GM21526 (cell line): ENCODE data around the gene RXYLT1.
"Not testable (repeated sequence)": the region's sequence is repeated elsewhere in the genome, so short reads cannot be mapped to it uniquely, and the experiment has no call there.

Experiments used
- ATAC-seq: cut with Tn5 transposase; IDR thresholded peaks from one replicate; pipeline ENCODE4 v1.9.1; 2021; ENCODE audit warnings: moderate library complexity; ENCODE audit not compliant: unreplicated experiment, low FRiP score

Gene RXYLT1

GRCh38 chr12:63779498-63780481 lies at the start of gene RXYLT1:
Gene RXYLT1, plus strand, starts transcription at chr12:63779909. Its CDS starts 52 bp downstream, at chr12:63779961.
- ATAC-seq: peak; percentile 97

DNA sequence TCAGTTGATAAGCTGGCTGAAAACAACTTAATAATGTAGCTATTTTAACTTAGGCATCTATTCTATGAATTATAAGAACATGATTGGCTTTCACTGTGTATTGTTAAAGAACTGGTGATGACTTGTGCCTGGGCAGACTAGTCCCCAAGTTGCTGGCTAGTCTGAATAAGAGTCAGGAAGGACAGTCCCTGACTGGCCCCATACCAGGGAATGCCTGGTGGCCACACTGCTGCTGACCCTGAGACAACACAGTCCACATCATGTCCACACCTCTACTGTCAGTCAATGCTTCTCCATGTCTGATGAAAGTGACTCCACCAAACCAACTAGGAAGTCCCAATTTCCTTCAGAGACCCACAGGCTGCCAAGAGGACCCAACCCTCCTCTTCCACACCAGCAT lies 46.9 kb upstream of the RXYLT1 start:
- not testable (repeated sequence) for ATAC-seq

GRCh38 chr12:63733585-63733984 lies 46.1 kb upstream of the RXYLT1 start:
- ATAC-seq: not testable (repeated sequence)

DNA sequence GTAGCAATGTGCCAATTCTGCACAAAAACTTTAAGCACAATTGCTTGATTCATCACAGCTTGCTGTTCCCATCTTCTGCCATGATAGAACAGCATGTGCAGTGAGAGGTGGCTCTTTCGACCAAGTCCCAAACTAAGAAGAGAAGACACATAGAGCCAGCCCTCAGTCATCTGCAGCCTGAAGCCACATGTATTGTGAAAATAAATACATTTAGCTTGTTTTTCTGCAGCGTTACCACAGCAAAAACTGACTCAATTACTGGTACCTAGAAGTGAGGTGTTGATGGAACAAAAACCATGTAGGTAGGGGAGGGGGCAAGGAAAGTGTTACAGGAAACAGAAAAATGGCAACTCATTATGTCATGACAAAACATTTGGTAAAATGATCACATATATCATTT lies 39.2 kb upstream of the RXYLT1 start:
- not testable (repeated sequence) for ATAC-seq

- not testable (repeated sequence) for ATAC-seq
Measured at GRCh38 chr12:63741431-63741830, 38.3 kb upstream of the RXYLT1 start.

GRCh38 chr12:63744110-63744509 lies 35.6 kb upstream of the RXYLT1 start:
- ATAC-seq: not testable (repeated sequence)

DNA sequence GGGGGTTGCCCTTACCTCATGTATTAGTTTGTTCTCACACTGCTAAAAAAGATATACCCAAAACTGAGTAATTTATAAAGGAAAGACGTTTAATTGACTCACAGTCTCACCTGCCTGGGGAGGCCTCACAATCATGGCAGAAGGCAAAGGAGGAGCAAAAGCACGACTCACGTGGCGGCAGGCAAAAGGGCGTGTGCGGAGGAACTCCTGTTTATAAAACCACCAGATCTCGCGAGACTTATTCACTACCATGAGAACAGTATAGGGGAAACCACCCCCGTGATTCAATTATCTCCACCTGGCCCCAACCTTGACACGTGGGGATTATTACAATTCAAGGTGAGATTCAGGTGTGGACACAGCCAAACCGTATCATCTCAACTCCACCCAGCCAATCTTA lies 33.2 kb upstream of the RXYLT1 start:
- ATAC-seq: not testable (repeated sequence)

- not testable (repeated sequence) for ATAC-seq
Measured at GRCh38 chr12:63747136-63747535, 32.6 kb upstream of the RXYLT1 start.

GRCh38 chr12:63747553-63747952 lies 32.2 kb upstream of the RXYLT1 start:
- ATAC-seq: no peak

DNA sequence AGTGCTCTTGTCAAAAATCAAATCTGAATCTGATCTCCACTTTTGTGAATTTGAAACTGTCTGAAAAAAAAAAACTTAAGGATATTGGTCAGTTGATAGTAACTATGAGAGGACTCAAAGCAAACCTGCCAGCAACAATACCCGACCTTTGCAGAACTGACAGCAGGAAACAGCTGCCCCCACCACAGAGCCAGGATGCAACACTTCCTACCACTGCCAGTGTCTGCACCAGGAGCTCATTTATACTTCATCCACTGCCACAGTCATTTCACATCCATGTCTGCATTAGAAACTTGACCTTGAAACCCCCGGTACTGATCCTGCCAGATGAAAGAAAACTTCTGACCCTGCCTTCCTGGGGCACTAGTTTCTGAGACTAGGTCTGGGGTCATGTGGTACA lies 27.4 kb upstream of the RXYLT1 start:
- no peak for ATAC-seq

GRCh38 chr12:63752841-63753240 lies 26.9 kb upstream of the RXYLT1 start:
- no peak for ATAC-seq

DNA sequence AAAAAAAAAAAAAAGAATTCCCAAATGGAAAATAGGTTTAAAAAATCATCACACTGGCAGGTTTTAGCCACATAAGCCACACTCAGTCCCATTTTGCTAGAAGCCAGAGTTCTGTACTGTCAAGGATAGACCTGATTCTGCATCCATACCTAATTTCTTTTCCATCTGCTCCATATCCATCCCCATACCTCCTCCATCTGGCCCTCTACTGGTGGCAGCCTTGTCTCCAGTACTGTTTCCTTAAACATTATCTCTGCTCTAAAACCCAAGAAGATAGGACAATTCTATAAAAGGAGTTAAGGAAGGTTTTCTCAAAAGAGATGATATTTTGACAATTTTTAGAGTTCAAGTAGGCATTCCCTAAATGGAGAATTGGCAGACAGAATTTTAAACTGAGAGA lies 26.0 kb upstream of the RXYLT1 start:
- no peak for ATAC-seq

GRCh38 chr12:63764481-63764880 lies 15.2 kb upstream of the RXYLT1 start:
- ATAC-seq: no peak

GRCh38 chr12:63766498-63766897 lies 13.2 kb upstream of the RXYLT1 start:
- no peak for ATAC-seq

GRCh38 chr12:63770375-63770774 lies 9.3 kb upstream of the RXYLT1 start:
- ATAC-seq: no peak

GRCh38 chr12:63777340-63777739 lies 2.4 kb upstream of the RXYLT1 start:
- no peak for ATAC-seq

DNA sequence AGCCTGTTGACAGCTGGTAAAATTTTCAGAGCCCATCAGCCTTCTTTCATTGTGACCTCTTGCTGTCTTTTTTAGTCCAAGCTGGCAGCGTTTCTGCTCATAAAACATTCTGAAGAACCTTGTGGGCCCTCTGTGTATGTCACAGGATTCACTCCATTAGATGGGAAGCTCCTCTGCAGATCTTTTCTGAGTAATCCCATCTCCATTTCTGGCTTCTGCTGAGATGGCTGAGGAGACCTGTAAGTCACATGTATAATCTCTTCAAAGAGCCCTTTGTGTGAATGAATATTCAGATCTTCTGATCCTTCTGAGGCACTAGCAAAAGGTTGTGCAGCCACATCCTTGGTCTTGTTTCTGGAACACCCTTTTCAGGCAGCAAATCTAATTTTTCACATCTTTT lies 2.8 kb downstream of the RXYLT1 start:
- no peak for ATAC-seq

GRCh38 chr12:63787306-63787705 lies 7.6 kb downstream of the RXYLT1 start:
- ATAC-seq: no peak

DNA sequence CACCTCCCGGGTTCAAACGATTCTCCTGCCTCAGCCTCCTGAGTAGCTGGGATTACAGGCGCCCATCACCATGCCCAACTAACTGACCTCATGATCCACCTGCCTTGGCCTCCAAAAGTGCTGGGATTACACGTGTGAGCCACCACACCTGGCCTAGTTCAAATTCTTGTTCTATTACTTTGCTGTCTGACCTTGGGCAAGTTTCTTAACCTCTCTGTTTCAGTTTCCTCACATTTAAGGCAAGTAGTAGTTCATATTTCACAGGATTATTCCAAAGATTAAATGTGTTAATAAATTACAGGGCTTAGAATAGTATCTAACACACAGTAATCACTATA lies 10.9 kb downstream of the RXYLT1 start:
- ATAC-seq: no peak

DNA sequence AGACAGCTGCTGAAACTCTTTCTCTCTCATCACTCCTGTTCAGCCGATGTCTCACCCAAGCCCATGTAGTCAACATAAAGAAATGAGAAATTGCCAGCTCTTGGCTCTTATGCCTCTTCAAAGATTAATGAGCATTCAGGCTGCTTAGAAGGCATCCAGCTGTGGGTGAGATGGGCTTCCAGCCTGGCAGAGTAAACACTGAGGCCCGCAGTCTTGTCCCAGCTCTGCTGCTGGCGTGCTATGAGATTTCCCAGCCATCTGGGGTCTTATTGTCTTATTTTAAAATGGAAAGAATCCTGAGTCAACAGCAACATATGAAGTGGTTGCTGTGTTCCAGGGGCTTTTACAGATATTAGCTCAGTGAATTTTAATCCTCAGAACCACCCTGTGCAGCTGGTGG lies 12.6 kb downstream of the RXYLT1 start:
- ATAC-seq: no peak

GRCh38 chr12:63795032-63795687 lies 15.5 kb downstream of the RXYLT1 start:
- ATAC-seq: no peak

- no peak for ATAC-seq
Measured at GRCh38 chr12:63795944-63796343, 16.2 kb downstream of the RXYLT1 start.
